ENCODE measurements around the gene PCGF1. TPM values are rescaled to one million over a fixed set of nuclear protein-coding genes. Genes with fewer than 3 reads are reported as not detected.

Gene PCGF1
- total and polyA plus RNA-seq, 2 of the 8 experiments (the other 6 are each of a cell fraction or from before 2014, with no cell fraction given) = 10.0 to 23.7 TPM

DNA sequence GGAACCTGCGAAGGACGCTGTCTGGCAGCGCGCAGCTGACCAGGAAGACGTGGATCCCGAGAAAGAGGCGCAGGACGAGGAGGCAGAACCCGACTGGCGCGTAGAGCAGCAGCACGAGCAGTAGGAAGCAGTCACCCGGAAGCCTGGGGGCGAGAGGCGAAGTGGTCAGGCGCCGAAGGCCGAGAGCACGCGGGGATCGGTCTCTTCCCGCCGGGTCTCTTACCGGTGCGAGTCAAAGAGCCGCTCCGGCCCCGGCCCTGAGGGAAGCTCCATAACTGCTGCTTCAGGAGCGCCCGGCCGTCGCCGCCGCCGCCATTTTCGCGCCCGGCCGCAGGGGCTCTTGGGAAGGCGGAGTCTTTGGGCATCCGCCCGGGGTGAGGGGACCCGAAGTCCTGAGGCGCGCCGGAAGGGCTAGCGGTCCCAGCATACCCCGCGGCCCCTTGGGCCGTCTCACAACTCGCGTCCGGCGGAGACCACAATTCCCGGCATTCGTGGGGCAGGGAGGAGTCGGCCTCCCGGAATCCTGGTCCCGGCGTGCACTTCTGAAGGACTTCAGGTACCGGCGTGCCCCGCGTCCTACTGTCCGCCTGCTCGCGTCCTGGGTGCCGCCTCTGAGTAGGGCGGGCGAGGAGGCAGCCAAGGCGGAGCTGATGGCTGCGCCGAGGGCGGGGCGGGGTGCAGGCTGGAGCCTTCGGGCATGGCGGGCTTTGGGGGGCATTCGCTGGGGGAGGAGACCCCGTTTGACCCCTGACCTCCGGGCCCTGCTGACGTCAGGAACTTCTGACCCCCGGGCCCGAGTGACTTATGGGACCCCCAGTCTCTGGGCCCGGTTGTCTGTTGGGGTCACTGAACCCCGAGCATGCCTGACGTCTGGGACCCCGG lies 22.1 kb upstream of the PCGF1 start, which contains the start of the genes AUP1 and HTRA2 (continued):
- TF ChIP-seq CTBP2 (IDR thresholded peaks at IDR 0.05; ENCODE audit: borderline replicate concordance, insufficient read depth, insufficient read length, low read length) = no peak
